ENCODE results near the gene TUB. TPM values are rescaled to one million over a fixed set of nuclear protein-coding genes. Genes with fewer than 3 reads are reported as not detected.

Gene TUB
- total RNA-seq, 1 donor from 2014 or later = 2.8 TPM

GRCh38 chr11:8039530-8040260, 41.3 kb upstream of the TUB start:
- Mint-ChIP-seq H3K4me3 (ENCODE audit: unreplicated experiment) (no peak overlapping the region), H3K4me1 (ENCODE audit: low read depth, unreplicated experiment) (peaks cover 20% of the 10 kb centered on the region), H3K27me3 (ENCODE audit: unreplicated experiment) (peaks cover 9% of the 10 kb centered on the region), H3K9me3 (ENCODE audit: unreplicated experiment) (peaks cover 7% of the 10 kb centered on the region), H3K36me3 (ENCODE audit: unreplicated experiment) (no peaks in the 10 kb centered on the region), H3K27ac (ENCODE audit: unreplicated experiment) (no peak overlapping the region)
- no peak for DNase-seq
- TF ChIP-seq CTCF (IDR thresholded peaks at IDR 0.05; ENCODE audit: partially characterized antibody, unreplicated experiment) = no peak

GRCh38 chr11:8040261-8040920, 40.6 kb upstream of the TUB start:
- no peak overlapping the region for H3K4me3 Mint-ChIP-seq (ENCODE audit: unreplicated experiment)
- peaks cover 6% of the 10 kb centered on the region for H3K9me3 Mint-ChIP-seq (ENCODE audit: unreplicated experiment)
- H3K27ac Mint-ChIP-seq (ENCODE audit: unreplicated experiment) = no peak overlapping the region
- peaks cover 18% of the 10 kb centered on the region for H3K4me1 Mint-ChIP-seq (ENCODE audit: low read depth, unreplicated experiment)
- no peaks in the 10 kb centered on the region for H3K36me3 Mint-ChIP-seq (ENCODE audit: unreplicated experiment)
- no peak for TF ChIP-seq CTCF (IDR thresholded peaks at IDR 0.05; ENCODE audit: partially characterized antibody, unreplicated experiment)
- no peak for DNase-seq
- H3K27me3 Mint-ChIP-seq (ENCODE audit: unreplicated experiment) = peaks cover 7% of the 10 kb centered on the region

- no peak for DNase-seq
- Mint-ChIP-seq H3K36me3 (ENCODE audit: unreplicated experiment) (no peaks in the 10 kb centered on the region), H3K4me3 (ENCODE audit: unreplicated experiment) (no peak overlapping the region), H3K9me3 (ENCODE audit: unreplicated experiment) (peaks cover 6% of the 10 kb centered on the region), H3K27ac (ENCODE audit: unreplicated experiment) (no peak overlapping the region), H3K4me1 (ENCODE audit: low read depth, unreplicated experiment) (peaks cover 14% of the 10 kb centered on the region), H3K27me3 (ENCODE audit: unreplicated experiment) (peaks cover 4% of the 10 kb centered on the region)
- TF ChIP-seq CTCF (IDR thresholded peaks at IDR 0.05; ENCODE audit: partially characterized antibody, unreplicated experiment) = no peak
Measured at GRCh38 chr11:8040921-8041285, 40.1 kb upstream of the TUB start.

GRCh38 chr11:8041576-8041975, 39.4 kb upstream of the TUB start:
- H3K36me3 Mint-ChIP-seq (ENCODE audit: unreplicated experiment) = no peaks in the 10 kb centered on the region
- no peak for DNase-seq
- peaks cover 10% of the 10 kb centered on the region for H3K4me1 Mint-ChIP-seq (ENCODE audit: low read depth, unreplicated experiment)
- H3K27ac Mint-ChIP-seq (ENCODE audit: unreplicated experiment) = no peak overlapping the region
- no peak for TF ChIP-seq CTCF (IDR thresholded peaks at IDR 0.05; ENCODE audit: partially characterized antibody, unreplicated experiment)
- H3K27me3 Mint-ChIP-seq (ENCODE audit: unreplicated experiment) = peaks cover 4% of the 10 kb centered on the region
- no peak overlapping the region for H3K4me3 Mint-ChIP-seq (ENCODE audit: unreplicated experiment)
- H3K9me3 Mint-ChIP-seq (ENCODE audit: unreplicated experiment) = peaks cover 6% of the 10 kb centered on the region

GRCh38 chr11:8043756-8044155, 37.3 kb upstream of the TUB start:
- Mint-ChIP-seq H3K9me3 (ENCODE audit: unreplicated experiment) (peaks cover 4% of the 10 kb centered on the region), H3K4me3 (ENCODE audit: unreplicated experiment) (no peak overlapping the region), H3K4me1 (ENCODE audit: low read depth, unreplicated experiment) (peaks cover under 1% of the 10 kb centered on the region), H3K27me3 (ENCODE audit: unreplicated experiment) (peaks cover 4% of the 10 kb centered on the region), H3K36me3 (ENCODE audit: unreplicated experiment) (no peaks in the 10 kb centered on the region), H3K27ac (ENCODE audit: unreplicated experiment) (no peak overlapping the region)
- DNase-seq = no peak
- no peak for TF ChIP-seq CTCF (IDR thresholded peaks at IDR 0.05; ENCODE audit: partially characterized antibody, unreplicated experiment)

Data from glutamatergic neuron (in vitro differentiated cells).